CD14-positive monocyte (primary cell): Measurements from ENCODE around the gene XXYLT1. TPM values are rescaled to one million over a fixed set of nuclear protein-coding genes. Genes with fewer than 3 reads are reported as not detected.

ENCODE experiments used
- DNase-seq, 3 donors: peaks; one replicate each; pipeline ENCODE4 v3.0.0-alpha.2; 2011 to 2022
- H2AFZ ChIP-seq: 2 replicates; pipeline ENCODE4 v1.6.0; 2012; ENCODE audit warnings: mild to moderate bottlenecking, low read depth, low read length, inconsistent platforms; ENCODE audit not compliant: insufficient read depth, poor library complexity, severe bottlenecking
- H3K27ac ChIP-seq, 2 donors: 1 replicate in 1 of 2; 2 replicates in 1 of 2; pipeline ENCODE4 v1.5.1; 2012 to 2013; ENCODE audit warnings: low read length in 2 of 2, control low read depth in 1 of 2, inconsistent platforms in 1 of 2, low read depth in 1 of 2, mild to moderate bottlenecking in 1 of 2
- H3K27me3 ChIP-seq, 2 donors: one replicate each; pipeline versions ENCODE4 v1.6.0 to v1.6.1; 2011 to 2013; ENCODE audit warnings: low read length in 2 of 2; ENCODE audit not compliant: control insufficient read depth in 2 of 2, insufficient read depth in 2 of 2
- H3K36me3 ChIP-seq, 2 donors: replicated peaks in 1 of 2; 1 replicate in 1 of 2; 2 replicates in 1 of 2; pipeline versions ENCODE4 v1.5.1 to v1.6.1; 2012 to 2013; ENCODE audit warnings: low read length in 2 of 2, control low read depth in 1 of 2, inconsistent platforms in 1 of 2, mild to moderate bottlenecking in 1 of 2; ENCODE audit not compliant: insufficient read depth in 2 of 2, control insufficient read depth in 1 of 2
- H3K4me1 ChIP-seq, 2 donors: 1 replicate in 1 of 2; 2 replicates in 1 of 2; pipeline versions ENCODE4 v1.5.1 to v1.6.1; 2012 to 2013; ENCODE audit warnings: low read length in 2 of 2, control low read depth in 1 of 2, inconsistent platforms in 1 of 2, mild to moderate bottlenecking in 1 of 2, moderate library complexity in 1 of 2; ENCODE audit not compliant: insufficient read depth in 2 of 2, control insufficient read depth in 1 of 2
- H3K4me2 ChIP-seq: replicated peaks from 2 replicates; pipeline ENCODE3; 2012; ENCODE audit warnings: low read length, moderate library complexity, mild to moderate bottlenecking; ENCODE audit not compliant: poor library complexity, severe bottlenecking; ENCODE audit errors: extremely low read depth
- H3K4me3 ChIP-seq, 3 experiments: fragments of 200-600 bp in 1 of 3; sonication (generic) in 1 of 3; replicated peaks in 1 of 3; 1 replicate in 2 of 3; 2 replicates in 1 of 3; pipeline ENCODE4 v1.5.1; 2011 to 2013; ENCODE audit warnings: low read length in 3 of 3, mild to moderate bottlenecking in 3 of 3, control low read depth in 2 of 3, low read depth in 2 of 3, inconsistent platforms in 1 of 3, moderate library complexity in 1 of 3
- H3K79me2 ChIP-seq: 2 replicates; pipeline ENCODE4 v1.6.0; 2012; ENCODE audit warnings: mild to moderate bottlenecking, control low read depth, inconsistent platforms, low read length, moderate library complexity; ENCODE audit not compliant: insufficient read depth
- H3K9ac ChIP-seq: 2 replicates; pipeline ENCODE4 v1.6.0; 2017; ENCODE audit warnings: low read length, mild to moderate bottlenecking; ENCODE audit not compliant: insufficient read depth, poor library complexity, severe bottlenecking
- H3K9me3 ChIP-seq, 2 donors: replicated peaks in 1 of 2; 1 replicate in 1 of 2; 2 replicates in 1 of 2; pipeline versions ENCODE4 v1.5.1 to v1.6.1; 2012 to 2013; ENCODE audit warnings: low read length in 2 of 2, control low read depth in 1 of 2; ENCODE audit not compliant: control insufficient read depth in 1 of 2, insufficient read depth in 1 of 2
- H4K20me1 ChIP-seq: 2 replicates; pipeline ENCODE4 v1.6.0; 2012; ENCODE audit warnings: mild to moderate bottlenecking, low read length, control low read depth, moderate library complexity; ENCODE audit not compliant: insufficient read depth
- H3K27ac Mint-ChIP-seq, 7 donors: one replicate each; pipeline ENCODE4 v1.8.0; 2020; ENCODE audit warnings: mild to moderate bottlenecking in 7 of 7, mixed read lengths in 7 of 7, moderate library complexity in 6 of 7, inconsistent platforms in 2 of 7
- H3K27me3 Mint-ChIP-seq, 3 donors: one replicate each; pipeline ENCODE4 v1.8.0; 2021 to 2022; ENCODE audit warnings: low read depth in 3 of 3, mild to moderate bottlenecking in 3 of 3, mixed read lengths in 3 of 3, moderate library complexity in 3 of 3, inconsistent platforms in 1 of 3
- H3K36me3 Mint-ChIP-seq, 2 donors: one replicate each; pipeline ENCODE4 v1.8.0; 2020; ENCODE audit warnings: mixed read lengths in 2 of 2, inconsistent platforms in 1 of 2, mild to moderate bottlenecking in 1 of 2
- H3K4me1 Mint-ChIP-seq: one replicate; pipeline ENCODE4 v1.8.0; 2020; ENCODE audit warnings: mild to moderate bottlenecking, mixed read lengths
- H3K4me3 Mint-ChIP-seq, 2 donors: one replicate each; pipeline ENCODE4 v1.8.0; 2020; ENCODE audit warnings: mild to moderate bottlenecking in 2 of 2, mixed read lengths in 2 of 2, moderate library complexity in 1 of 2
- H3K9me3 Mint-ChIP-seq, 7 donors: one replicate each; pipeline ENCODE4 v1.8.0; 2020 to 2022; ENCODE audit warnings: mixed read lengths in 7 of 7, mild to moderate bottlenecking in 6 of 7, moderate library complexity in 6 of 7, inconsistent platforms in 2 of 7
- WGBS: methylation state at CpG from one replicate; pipeline ENCODE4 v1.1.5; 2013; ENCODE audit warnings: missing lambda C conversion rate; ENCODE audit not compliant: insufficient coverage; 5-methylcytosine and 5-hydroxymethylcytosine counted together
- intact Hi-C, 2 donors: fragments of 100-400 bp; cut with micrococcal nuclease; formaldehyde crosslinking; loops; one replicate each; pipeline versions ENCODE4 v1.15.0 to v1.15.1; 2023
- polyA plus RNA-seq, 3 donors: library from polyadenylated mRNA; depleted of rRNA in 1 of 3; unstranded in 2 of 3; stranded (reverse) in 1 of 3; fragments of 300-500 nt in 2 of 3; fragments of >200 nt in 1 of 3; fragmentation: Illumina TruSeq in 2 of 3; gene quantifications; 1 replicate in 2 of 3; 2 replicates in 1 of 3; pipeline ENCODE4 v1.2.3, GENCODE V29; 2012 to 2021
- TF ChIP-seq, protein P1 (sequence below): fragments of 200-600 bp; IDR thresholded peaks from one replicate; pipeline ENCODE4 v1.8.0; 2022; ENCODE audit warnings: antibody characterized with exemption, mild to moderate bottlenecking

The XXYLT1 gene
- polyA plus RNA-seq, 3 donors = 11.8 to 13.5 (median 13.2) TPM

DNA sequence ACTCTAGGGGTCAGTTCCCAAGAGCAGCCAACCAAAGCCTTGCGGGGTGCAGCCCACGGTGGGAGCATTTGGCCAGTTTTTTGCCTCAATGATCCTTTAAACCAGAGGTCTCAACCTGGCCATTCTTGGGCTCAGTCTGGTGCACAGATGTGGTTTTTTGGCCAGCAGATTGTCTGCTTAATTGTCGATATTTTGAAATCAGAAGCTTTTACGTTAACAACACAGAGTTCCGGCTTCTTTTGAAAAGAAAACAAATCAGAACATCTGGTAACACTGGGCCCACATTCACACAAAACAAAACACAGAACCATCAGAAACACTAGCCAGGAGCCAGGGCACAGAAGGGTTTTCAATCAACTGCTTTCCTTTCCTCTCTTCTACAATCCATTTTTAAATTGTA, 127.7 kb downstream of the XXYLT1 start:
- no peaks in the 10 kb centered on the region for H3K79me2 ChIP-seq
- peaks cover 0 to 12% of the 10 kb centered on the region in 2 donors for H3K36me3 ChIP-seq
- peaks cover 1 to 5% (median 4%) of the 10 kb centered on the region in 3 donors for H3K27me3 Mint-ChIP-seq
- no peak overlapping the region for H3K4me3 Mint-ChIP-seq
- peaks cover 18 to 22% of the 10 kb centered on the region in 2 donors for H3K4me1 ChIP-seq
- no peak overlapping the region for H3K9ac ChIP-seq
- no peaks in the 10 kb centered on the region for H3K27me3 ChIP-seq
- peaks cover 9 to 11% of the 10 kb centered on the region in 2 donors for H3K9me3 ChIP-seq
- H3K27ac ChIP-seq = no peak overlapping the region
- peaks cover 25% of the 10 kb centered on the region for H3K4me1 Mint-ChIP-seq
- no peak overlapping the region for H3K27ac Mint-ChIP-seq
- H3K4me3 ChIP-seq = no peak overlapping the region
- no peak for DNase-seq
- no peak overlapping the region for H3K4me2 ChIP-seq
- H2AFZ ChIP-seq = no peak overlapping the region
- intact Hi-C loops = no loop called here
- WGBS = 90% methylated on average over 5 of the region's 5 CpGs
- peaks cover 18 to 23% of the 10 kb centered on the region in 2 donors for H3K36me3 Mint-ChIP-seq
- H3K9me3 Mint-ChIP-seq = peaks cover 8 to 13% (median 11%) of the 10 kb centered on the region in 7 donors
- no peaks in the 10 kb centered on the region for H4K20me1 ChIP-seq
- TF ChIP-seq, protein P1, sequence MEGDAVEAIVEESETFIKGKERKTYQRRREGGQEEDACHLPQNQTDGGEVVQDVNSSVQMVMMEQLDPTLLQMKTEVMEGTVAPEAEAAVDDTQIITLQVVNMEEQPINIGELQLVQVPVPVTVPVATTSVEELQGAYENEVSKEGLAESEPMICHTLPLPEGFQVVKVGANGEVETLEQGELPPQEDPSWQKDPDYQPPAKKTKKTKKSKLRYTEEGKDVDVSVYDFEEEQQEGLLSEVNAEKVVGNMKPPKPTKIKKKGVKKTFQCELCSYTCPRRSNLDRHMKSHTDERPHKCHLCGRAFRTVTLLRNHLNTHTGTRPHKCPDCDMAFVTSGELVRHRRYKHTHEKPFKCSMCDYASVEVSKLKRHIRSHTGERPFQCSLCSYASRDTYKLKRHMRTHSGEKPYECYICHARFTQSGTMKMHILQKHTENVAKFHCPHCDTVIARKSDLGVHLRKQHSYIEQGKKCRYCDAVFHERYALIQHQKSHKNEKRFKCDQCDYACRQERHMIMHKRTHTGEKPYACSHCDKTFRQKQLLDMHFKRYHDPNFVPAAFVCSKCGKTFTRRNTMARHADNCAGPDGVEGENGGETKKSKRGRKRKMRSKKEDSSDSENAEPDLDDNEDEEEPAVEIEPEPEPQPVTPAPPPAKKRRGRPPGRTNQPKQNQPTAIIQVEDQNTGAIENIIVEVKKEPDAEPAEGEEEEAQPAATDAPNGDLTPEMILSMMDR = no peak

DNA sequence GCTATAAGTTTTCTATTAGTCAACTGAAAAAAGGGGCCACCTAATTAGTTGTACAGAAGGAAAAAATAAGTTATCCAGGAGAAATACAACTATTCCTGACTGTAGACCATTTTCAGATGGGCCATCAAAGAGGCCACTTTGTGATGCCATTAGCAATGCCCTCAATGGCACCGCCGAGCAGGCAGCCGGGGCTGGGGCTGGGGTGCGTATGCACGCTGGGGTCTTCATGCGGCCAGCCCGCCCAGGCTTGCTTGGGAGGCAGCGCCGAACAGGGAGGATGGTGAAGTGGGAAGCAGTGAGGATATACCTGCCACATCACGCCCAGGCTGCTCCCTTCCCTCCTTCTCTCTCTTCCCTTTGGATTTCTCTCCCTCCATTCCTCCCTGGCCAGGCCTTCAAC, 128.4 kb downstream of the XXYLT1 start:
- intact Hi-C loops = no loop called here
- 100% methylated on average over 2 of the region's 10 CpGs for WGBS
- Mint-ChIP-seq H3K36me3 (peaks cover 20 to 23% of the 10 kb centered on the region in 2 donors), H3K4me3 (no peak overlapping the region), H3K9me3 (peaks cover 8 to 13% (median 11%) of the 10 kb centered on the region in 7 donors), H3K27ac (no peak overlapping the region), H3K4me1 (peaks cover 18% of the 10 kb centered on the region), H3K27me3 (peaks cover 0 to 1% (median 1%) of the 10 kb centered on the region in 3 donors)
- Histone ChIP-seq H3K27me3 (no peaks in the 10 kb centered on the region), H3K36me3 (peaks cover 0 to 12% of the 10 kb centered on the region in 2 donors), H3K27ac (no peak overlapping the region), H3K9ac (no peak overlapping the region), H2AFZ (no peak overlapping the region), H3K4me1 (peaks cover 11 to 15% of the 10 kb centered on the region in 2 donors), H3K4me3 (no peak overlapping the region), H3K79me2 (no peaks in the 10 kb centered on the region), H3K4me2 (no peak overlapping the region), H4K20me1 (no peaks in the 10 kb centered on the region), H3K9me3 (peaks cover 9 to 11% of the 10 kb centered on the region in 2 donors)
- no peak for DNase-seq
- TF ChIP-seq, protein P1 = no peak
